HG03066 (cell line): Measurements from ENCODE around the gene TAL2.
"Not testable (repeated sequence)": the region's sequence is repeated elsewhere in the genome, so short reads cannot be mapped to it uniquely, and the experiment has no call there.

Experiments
- ATAC-seq: cut with Tn5 transposase; IDR thresholded peaks from one replicate; pipeline ENCODE4 v1.9.1; 2021; ENCODE audit warnings: low read depth; ENCODE audit not compliant: unreplicated experiment

Gene TAL2

DNA sequence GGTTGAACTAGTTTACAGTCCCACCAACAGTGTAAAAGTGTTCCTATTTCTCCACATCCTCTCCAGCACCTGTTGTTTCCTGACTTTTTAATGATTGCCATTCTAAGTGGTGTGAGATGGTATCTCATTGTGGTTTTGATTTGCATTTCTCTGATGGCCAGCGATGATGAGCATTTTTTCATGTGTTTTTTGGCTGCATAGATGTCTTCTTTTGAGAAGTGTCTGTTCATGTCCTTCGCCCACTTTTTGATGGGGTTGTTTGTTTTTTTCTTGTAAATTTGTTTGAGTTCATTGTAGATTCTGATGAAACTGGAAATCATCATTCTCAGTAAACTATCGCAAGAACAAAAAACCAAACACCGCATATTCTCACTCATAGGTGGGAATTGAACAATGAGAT lies 41.4 kb downstream of the TAL2 start:
- ATAC-seq, result not testable (repeated sequence)

DNA sequence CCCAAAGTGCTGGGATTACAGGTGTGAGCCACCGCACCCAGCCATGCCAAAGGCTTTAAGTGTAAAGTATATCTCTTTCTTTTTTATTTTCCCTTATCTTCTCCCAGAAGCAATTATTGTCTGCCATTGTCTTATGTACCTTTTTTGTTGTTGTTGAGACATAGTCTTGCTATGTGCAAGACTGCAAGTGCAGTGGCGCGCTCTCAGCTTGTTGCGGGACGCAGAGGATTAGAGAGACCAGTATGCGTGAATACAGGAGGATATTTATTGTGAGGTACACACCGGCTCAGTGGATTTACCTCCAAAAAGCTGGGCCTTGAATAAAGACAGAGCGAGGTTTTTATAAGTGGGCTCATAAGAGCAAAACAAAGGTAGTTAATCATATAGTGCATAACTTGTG lies 43.9 kb downstream of the TAL2 start:
- no peak for ATAC-seq

DNA sequence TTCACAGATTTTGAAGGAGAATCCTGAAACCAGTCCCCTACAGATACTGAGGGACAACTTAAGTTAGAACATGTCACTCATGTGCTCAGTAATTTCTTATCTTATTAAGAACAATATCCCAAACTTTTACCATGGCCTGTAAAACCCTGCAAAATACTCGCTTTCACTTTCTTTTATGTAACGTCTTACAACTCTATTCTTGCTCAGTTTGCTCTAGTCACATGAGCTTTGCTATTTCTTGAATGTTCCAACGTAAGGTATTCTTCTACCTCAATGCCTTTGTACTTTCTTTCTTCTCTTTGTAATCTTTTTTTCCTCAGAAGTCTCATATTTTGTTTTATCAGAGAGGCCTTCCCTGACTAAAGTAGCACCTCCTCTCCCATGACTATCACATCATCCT lies 46.1 kb downstream of the TAL2 start:
- peak; percentile 69 for ATAC-seq

DNA sequence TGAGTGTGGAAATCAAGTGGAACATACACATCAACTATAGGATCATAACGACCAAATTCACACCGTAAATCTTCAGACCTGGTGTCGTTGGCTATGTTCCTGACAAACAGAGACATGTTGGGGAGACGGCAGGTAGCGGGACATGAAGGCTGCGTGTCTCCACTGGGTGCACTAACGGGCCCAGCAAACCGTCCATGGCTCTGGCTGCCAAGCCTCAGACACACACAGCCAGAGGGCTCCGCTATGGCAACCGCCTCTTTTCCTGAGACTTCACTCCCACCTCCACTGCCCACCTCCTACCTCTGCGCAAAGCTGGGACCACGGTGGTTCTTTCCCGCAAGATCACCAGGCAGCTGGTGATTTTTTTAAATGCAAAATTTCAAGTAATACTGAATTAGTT lies 48.4 kb downstream of the TAL2 start:
- no peak for ATAC-seq

DNA sequence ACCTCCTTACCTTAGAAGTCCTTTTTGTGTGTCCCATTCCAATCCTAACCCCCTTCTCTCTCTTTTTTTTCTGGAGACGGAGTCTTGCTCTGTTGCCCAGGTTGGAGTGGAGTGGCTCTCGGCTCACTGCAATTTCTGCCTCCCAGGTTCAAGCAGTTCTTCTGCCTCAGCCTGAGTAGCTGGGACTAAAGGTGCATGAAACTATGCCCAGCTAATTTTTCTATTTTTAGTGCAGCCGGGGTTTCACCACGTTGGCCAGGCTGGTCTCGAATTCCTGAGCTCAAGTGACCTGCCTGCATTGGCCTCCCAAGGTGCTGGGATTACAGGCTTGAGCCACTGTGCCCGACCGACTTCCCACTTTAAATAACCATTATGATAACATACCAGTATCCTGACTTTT lies 49.6 kb downstream of the TAL2 start:
- ATAC-seq, result no peak

DNA sequence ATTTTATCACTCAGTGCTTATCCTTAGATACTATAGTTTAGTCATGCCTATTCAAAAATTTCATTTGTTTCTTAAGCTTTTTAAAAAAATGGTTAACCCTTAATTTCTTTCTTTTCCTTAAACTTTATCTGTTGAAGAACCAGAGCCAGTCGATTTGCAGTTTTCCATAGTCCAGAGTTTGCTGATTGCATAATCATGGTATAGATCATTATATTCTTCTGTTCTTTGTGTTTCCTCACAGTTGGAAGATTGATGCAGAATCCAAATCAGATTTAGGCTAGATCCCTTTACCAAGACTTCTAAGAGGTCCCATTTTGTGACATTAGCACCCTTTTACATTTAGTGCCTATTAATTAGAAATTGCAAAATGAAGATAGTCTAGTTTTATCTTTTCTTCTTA lies 50.0 kb downstream of the TAL2 start:
- ATAC-seq, result no peak
